ENCODE measurements around the gene ENTPD7. TPM values are rescaled to one million over a fixed set of nuclear protein-coding genes. Genes with fewer than 3 reads are reported as not detected.

Gene ENTPD7
- total RNA-seq, 1 donor from 2014 or later: 20.6 TPM

DNA sequence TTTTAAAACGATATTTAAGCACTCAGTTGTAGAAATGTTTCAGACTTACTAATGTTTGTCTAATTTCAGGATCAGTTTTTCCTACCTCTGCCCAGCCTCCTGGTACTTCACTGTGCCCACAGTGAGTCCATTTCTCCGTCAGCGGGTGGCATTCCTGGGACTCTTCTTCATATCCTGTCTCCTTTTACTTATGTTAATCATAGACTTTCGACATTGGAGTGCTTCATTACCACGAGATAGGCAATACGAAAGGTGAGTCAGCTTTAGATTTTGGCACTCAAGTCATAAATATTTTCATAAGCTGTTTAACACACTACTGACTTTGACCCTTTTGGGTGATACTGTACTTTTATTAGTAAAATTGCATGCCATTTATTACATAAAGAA is 2.1 kb downstream of the ENTPD7 start:
- Mint-ChIP-seq H3K4me1 (peaks cover 21% of the 10 kb centered on the region), H3K9me3 (no peaks in the 10 kb centered on the region), H3K36me3 (peaks cover 14% of the 10 kb centered on the region), H3K4me3 (no peak overlapping the region), H3K27ac (no peak overlapping the region), H3K27me3 (ENCODE audit: low read depth) (peaks cover 5% of the 10 kb centered on the region)
- no peak for DNase-seq (ENCODE audit: low spot score in 2 of 2, unreplicated experiment in 2 of 2)
- TF ChIP-seq, protein P1, sequence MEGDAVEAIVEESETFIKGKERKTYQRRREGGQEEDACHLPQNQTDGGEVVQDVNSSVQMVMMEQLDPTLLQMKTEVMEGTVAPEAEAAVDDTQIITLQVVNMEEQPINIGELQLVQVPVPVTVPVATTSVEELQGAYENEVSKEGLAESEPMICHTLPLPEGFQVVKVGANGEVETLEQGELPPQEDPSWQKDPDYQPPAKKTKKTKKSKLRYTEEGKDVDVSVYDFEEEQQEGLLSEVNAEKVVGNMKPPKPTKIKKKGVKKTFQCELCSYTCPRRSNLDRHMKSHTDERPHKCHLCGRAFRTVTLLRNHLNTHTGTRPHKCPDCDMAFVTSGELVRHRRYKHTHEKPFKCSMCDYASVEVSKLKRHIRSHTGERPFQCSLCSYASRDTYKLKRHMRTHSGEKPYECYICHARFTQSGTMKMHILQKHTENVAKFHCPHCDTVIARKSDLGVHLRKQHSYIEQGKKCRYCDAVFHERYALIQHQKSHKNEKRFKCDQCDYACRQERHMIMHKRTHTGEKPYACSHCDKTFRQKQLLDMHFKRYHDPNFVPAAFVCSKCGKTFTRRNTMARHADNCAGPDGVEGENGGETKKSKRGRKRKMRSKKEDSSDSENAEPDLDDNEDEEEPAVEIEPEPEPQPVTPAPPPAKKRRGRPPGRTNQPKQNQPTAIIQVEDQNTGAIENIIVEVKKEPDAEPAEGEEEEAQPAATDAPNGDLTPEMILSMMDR (IDR thresholded peaks at IDR 0.05; ENCODE audit: unreplicated experiment): no peak

DNA sequence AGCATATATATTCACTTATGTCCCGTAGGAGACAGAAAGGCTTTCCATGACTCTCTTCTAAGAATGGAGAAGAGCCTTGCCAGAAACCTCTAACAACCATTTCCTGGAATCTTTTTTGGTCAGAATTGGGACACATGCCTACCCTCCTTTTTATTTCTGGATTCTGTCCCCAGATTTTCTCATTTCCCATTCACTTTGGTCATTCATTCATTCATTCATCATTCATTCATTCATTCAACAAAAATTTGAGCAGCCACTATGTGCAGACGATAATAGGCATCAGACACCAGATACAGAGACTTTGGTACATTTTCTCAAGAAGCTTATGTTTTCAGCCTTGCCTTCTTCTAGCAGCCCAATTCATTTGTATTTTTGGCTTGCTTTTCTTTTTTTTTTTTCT is 6.0 kb downstream of the ENTPD7 start:
- TF ChIP-seq, protein P1 (IDR thresholded peaks at IDR 0.05; ENCODE audit: unreplicated experiment): no peak
- Mint-ChIP-seq H3K27ac (no peak overlapping the region), H3K9me3 (no peaks in the 10 kb centered on the region), H3K36me3 (peaks cover 19% of the 10 kb centered on the region), H3K27me3 (ENCODE audit: low read depth) (no peaks in the 10 kb centered on the region), H3K4me3 (no peak overlapping the region), H3K4me1 (peaks cover 2% of the 10 kb centered on the region)
- DNase-seq (ENCODE audit: low spot score in 2 of 2, unreplicated experiment in 2 of 2): no peak

DNA sequence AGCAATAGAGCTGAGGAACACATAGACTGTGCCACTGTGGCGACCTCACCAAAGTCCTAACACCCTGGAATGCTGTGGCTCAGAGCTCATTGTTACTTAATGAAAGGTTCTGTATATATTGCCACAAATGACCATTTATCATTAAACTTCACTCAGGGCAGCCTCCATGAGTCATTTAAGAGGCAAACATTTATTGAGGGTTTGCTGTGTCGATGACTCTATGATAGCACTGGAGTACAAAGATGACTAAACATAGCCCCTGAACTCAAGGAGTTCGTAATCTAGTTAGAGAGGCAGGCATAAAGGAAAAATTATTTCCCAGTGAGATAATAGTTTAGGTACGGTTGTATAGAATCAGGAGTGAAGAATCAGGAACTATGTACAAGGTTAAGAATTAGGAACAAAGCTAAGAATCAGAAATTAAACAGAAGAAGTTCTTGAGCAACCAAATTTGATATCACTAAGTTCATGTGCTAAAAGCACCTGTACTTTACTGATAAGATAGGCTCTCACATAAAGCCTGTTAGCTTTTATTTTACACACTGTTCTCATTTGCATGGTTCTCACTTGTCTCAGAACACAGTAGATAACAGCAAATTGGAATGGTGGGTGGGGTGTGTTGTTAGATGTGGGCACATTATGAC is 7.9 kb downstream of the ENTPD7 start:
- Mint-ChIP-seq H3K27ac (no peak overlapping the region), H3K36me3 (peaks cover 19% of the 10 kb centered on the region), H3K27me3 (ENCODE audit: low read depth) (no peaks in the 10 kb centered on the region), H3K9me3 (no peaks in the 10 kb centered on the region), H3K4me1 (no peaks in the 10 kb centered on the region), H3K4me3 (no peak overlapping the region)
- no peak for DNase-seq (ENCODE audit: low spot score in 2 of 2, unreplicated experiment in 2 of 2)
- TF ChIP-seq, protein P1 (IDR thresholded peaks at IDR 0.05; ENCODE audit: unreplicated experiment): no peak

GRCh38 chr10:99671386-99671785 is 12.1 kb downstream of the ENTPD7 start:
- Mint-ChIP-seq H3K4me3 (no peak overlapping the region), H3K27me3 (ENCODE audit: low read depth) (no peaks in the 10 kb centered on the region), H3K9me3 (no peaks in the 10 kb centered on the region), H3K4me1 (peaks cover 2% of the 10 kb centered on the region), H3K36me3 (peaks cover 5% of the 10 kb centered on the region), H3K27ac (no peak overlapping the region)
- TF ChIP-seq, protein P1 (IDR thresholded peaks at IDR 0.05; ENCODE audit: unreplicated experiment): no peak
- no peak for DNase-seq (ENCODE audit: low spot score in 2 of 2, unreplicated experiment in 2 of 2)

DNA sequence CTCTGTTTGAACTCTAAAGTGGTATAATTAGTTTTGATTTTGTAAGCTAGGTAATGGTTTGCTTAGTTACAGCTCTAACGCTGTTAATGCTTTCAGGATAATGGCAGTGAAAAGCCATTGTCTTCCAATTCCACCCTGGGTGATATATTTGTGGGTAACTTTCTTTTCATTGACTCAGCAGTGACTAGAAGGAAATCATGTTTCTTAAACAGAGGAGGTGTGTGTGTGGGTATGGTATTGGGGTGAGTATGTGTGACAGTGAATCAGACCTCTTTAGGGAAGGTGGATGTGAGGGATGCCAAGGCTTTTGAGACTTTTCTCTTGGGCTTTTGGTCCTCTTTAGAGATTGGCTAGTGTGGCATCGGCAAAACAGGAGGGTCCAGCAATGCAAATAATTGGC is 13.6 kb downstream of the ENTPD7 start:
- Mint-ChIP-seq H3K4me1 (peaks cover 5% of the 10 kb centered on the region), H3K9me3 (no peaks in the 10 kb centered on the region), H3K4me3 (no peak overlapping the region), H3K36me3 (peaks cover 4% of the 10 kb centered on the region), H3K27me3 (ENCODE audit: low read depth) (no peaks in the 10 kb centered on the region), H3K27ac (no peak overlapping the region)
- TF ChIP-seq, protein P1 (IDR thresholded peaks at IDR 0.05; ENCODE audit: unreplicated experiment): no peak
- no peak for DNase-seq (ENCODE audit: low spot score in 2 of 2, unreplicated experiment in 2 of 2)

DNA sequence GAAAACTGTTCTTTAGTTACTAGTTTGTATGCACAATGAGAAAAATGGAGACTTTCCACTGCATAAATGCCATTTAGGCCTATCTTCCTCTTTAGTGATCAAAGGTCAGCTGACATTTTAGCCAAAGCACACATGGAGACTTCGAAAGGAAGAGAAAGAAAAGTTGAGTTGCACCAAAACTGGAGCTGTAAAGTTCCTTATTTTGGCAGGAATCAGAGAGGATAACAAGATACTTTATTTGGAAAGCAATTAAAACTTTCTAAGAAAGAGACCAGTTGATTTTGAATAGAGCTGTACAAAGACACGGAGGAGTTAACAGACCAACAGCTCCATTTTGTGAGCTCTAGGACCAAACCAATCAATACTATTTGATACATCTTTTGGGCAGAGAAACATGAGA is 14.2 kb downstream of the ENTPD7 start:
- Mint-ChIP-seq H3K27me3 (ENCODE audit: low read depth) (no peaks in the 10 kb centered on the region), H3K27ac (no peak overlapping the region), H3K4me1 (peaks cover 5% of the 10 kb centered on the region), H3K4me3 (no peak overlapping the region), H3K36me3 (peaks cover 4% of the 10 kb centered on the region), H3K9me3 (no peaks in the 10 kb centered on the region)
- no peak for DNase-seq (ENCODE audit: low spot score in 2 of 2, unreplicated experiment in 2 of 2)
- TF ChIP-seq, protein P1 (IDR thresholded peaks at IDR 0.05; ENCODE audit: unreplicated experiment): no peak

All from mesothelial cell of epicardium (in vitro differentiated cells).